Naive B cell (primary cell): ENCODE data around the gene CA11. TPM values are rescaled to one million over a fixed set of nuclear protein-coding genes. Genes with fewer than 3 reads are reported as not detected.
A peak's percentile ranks its signal among the peaks of the same experiment; 100 is the strongest.
"Not testable (repeated sequence)": the region's sequence is repeated elsewhere in the genome, so short reads cannot be mapped to it uniquely, and the experiment has no call there.

Experiments
- ATAC-seq, 2 donors: fragments of 150-1000 bp; cut with Tn5 transposase; 2 replicates each; pipeline ENCODE4 v1.10.0; 2021; ENCODE audit warnings: low read depth in 2 of 2, mild to moderate bottlenecking in 2 of 2, moderate library complexity in 2 of 2
- DNase-seq: peaks from one replicate; pipeline ENCODE4 v3.0.0; 2022
- H3K27ac Mint-ChIP-seq, 6 donors: one replicate each; pipeline ENCODE4 v1.8.0; 2020 to 2022; ENCODE audit warnings: mild to moderate bottlenecking in 6 of 6, mixed read lengths in 6 of 6, moderate library complexity in 5 of 6, inconsistent platforms in 2 of 6
- H3K27me3 Mint-ChIP-seq, 3 donors: one replicate each; pipeline ENCODE4 v1.8.0; 2021 to 2022; ENCODE audit warnings: mixed read lengths in 3 of 3, mild to moderate bottlenecking in 1 of 3
- H3K36me3 Mint-ChIP-seq, 2 donors: one replicate each; pipeline ENCODE4 v1.8.0; 2020 to 2022; ENCODE audit warnings: mixed read lengths in 2 of 2, inconsistent platforms in 1 of 2, mild to moderate bottlenecking in 1 of 2
- H3K4me1 Mint-ChIP-seq, 3 donors: one replicate each; pipeline ENCODE4 v1.8.0; 2020 to 2022; ENCODE audit warnings: mixed read lengths in 3 of 3, inconsistent platforms in 1 of 3, mild to moderate bottlenecking in 1 of 3, moderate library complexity in 1 of 3
- H3K4me3 Mint-ChIP-seq, 8 donors: one replicate each; pipeline ENCODE4 v1.8.0; 2020 to 2022; ENCODE audit warnings: mild to moderate bottlenecking in 8 of 8, mixed read lengths in 8 of 8, moderate library complexity in 8 of 8, inconsistent platforms in 2 of 8
- H3K9me3 Mint-ChIP-seq, 7 donors: one replicate each; pipeline ENCODE4 v1.8.0; 2020 to 2022; ENCODE audit warnings: mixed read lengths in 7 of 7, mild to moderate bottlenecking in 5 of 7, inconsistent platforms in 2 of 7, moderate library complexity in 1 of 7
- polyA plus RNA-seq, 6 donors: library from polyadenylated mRNA; unstranded; fragments of 300-500 nt; fragmentation: Illumina TruSeq; gene quantifications; one replicate each; pipeline ENCODE4 v1.2.3, GENCODE V29; 2021; ENCODE audit warnings: low read depth in 6 of 6

Gene CA11
- polyA plus RNA-seq, 6 donors from 2014 or later, result 2.8 to 15.2 (median 10.6) TPM

DNA sequence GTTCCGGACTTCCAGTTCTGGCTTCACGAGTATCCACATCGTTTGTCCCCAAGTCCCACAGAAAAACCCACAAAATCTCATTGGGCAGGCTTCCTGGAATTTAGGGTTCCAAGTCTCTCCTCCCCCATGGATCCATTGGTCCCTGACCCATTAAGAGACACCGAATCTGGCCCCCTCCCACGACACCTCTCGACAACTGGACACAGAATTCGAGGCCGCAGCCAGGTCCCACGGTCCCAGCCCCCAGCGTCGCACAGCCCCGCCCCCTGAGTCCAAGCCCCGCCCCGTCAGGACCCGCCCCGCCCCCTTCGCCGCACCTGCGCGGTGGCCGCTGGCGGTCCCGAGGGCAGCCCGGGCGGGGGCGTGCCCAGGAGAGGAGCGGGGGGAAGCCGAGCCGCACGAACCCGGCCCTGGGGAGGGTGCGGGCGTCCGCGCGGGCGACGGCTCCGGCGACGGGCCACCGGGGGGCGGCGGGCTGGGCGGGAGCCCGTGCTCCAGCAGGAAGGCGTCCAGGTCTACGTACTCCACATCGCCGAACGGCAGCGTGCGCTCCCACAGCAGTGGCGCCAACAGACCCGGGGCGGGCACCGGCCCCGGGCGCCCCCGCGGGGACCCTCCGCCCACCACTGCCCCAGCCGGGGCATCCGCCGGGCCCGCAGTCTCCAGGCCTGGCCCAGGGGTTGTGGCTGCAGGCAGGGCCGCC is 10.6 kb downstream of the CA11 start:
- DNase-seq (peak; percentile 71), ATAC-seq (peak in 1 of 2 donors; percentile 3)
- no peaks in the 10 kb centered on the region for H3K27me3 Mint-ChIP-seq
- peaks cover 0 to 7% (median 0%) of the 10 kb centered on the region in 7 donors for H3K9me3 Mint-ChIP-seq
- peaks cover 43 to 59% (median 55%) of the 10 kb centered on the region in 3 donors for H3K4me1 Mint-ChIP-seq
- H3K4me3 Mint-ChIP-seq, result peak overlapping the region; percentile 88 to 99 (median 98)
- H3K36me3 Mint-ChIP-seq, result peaks cover 0 to 18% of the 10 kb centered on the region in 2 donors
- H3K27ac Mint-ChIP-seq, result peak overlapping the region in 5 of 6 donors; percentile 87 to 97 (median 93)

DNA sequence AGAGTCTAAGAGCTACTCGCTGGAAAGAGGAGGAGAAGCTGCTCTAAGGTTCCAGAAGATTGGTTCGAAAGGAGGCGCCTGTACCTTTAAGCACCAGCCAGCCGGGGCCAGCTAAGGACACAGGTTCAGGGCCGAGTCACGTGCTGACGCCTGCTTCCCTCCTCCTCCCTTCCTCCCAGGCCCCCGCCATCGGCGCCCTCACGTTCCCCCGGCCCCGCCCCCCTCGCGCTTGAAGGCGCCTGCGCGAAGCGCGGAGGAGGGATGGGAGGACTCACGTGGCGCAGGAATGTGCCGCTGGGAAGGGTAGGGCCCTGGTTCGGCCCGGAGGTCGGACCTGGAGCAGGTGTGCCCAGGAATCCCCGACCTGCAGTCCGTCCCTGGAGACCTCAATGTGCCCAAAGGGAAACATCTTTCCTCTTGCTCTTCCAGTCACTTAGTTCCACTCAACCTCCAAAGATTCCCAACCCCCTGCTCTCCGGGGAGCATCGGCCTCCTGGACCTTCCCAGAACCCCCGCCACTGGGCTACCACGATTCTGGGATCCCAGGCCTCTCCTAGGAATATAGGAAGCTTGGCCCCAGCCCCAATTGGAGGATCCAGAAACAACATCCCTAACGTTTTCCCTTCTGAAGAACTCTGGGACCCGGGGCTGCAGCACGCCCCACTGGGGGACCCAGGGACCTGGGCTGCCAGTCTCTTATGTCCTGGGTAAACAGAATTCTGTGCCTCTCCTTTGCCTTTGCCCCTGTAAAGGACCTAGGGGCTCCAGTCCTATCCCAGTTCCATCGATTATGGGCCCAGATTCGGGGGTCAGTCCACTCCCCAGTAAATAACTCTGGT is 11.3 kb downstream of the CA11 start:
- Mint-ChIP-seq H3K9me3 (peaks cover 0 to 7% (median 0%) of the 10 kb centered on the region in 7 donors), H3K27ac (peak overlapping the region; percentile 51 to 97 (median 93)), H3K4me1 (peaks cover 38 to 58% (median 49%) of the 10 kb centered on the region in 3 donors), H3K36me3 (peaks cover 0 to 18% of the 10 kb centered on the region in 2 donors), H3K4me3 (peak overlapping the region; percentile 82 to 98 (median 86)), H3K27me3 (no peaks in the 10 kb centered on the region)
- DNase-seq, result peak; percentile 76
- ATAC-seq, result no peak

DNA sequence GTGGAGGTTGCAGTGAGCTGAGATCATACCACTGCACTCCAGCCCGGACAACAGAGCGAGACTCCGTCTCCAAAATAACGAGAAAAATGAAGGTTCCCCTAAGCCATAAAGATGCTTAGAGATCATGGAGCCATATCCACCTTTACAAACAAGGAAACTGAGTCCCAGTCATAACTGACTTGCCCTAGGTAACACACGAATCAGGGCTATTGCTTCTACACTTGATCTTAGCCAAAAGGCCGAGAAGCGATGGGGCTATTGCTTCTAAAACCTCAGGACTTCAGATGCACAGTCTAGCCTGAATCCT is 12.0 kb downstream of the CA11 start:
- Mint-ChIP-seq H3K27ac (peak overlapping the region in 5 of 6 donors; percentile 62 to 96 (median 87)), H3K27me3 (no peaks in the 10 kb centered on the region), H3K36me3 (peaks cover 0 to 17% of the 10 kb centered on the region in 2 donors), H3K4me1 (peaks cover 31 to 51% (median 45%) of the 10 kb centered on the region in 3 donors), H3K9me3 (peaks cover 0 to 7% (median 0%) of the 10 kb centered on the region in 7 donors), H3K4me3 (peak overlapping the region; percentile 82 to 98 (median 86))
- ATAC-seq, result no peak
- DNase-seq, result no peak

DNA sequence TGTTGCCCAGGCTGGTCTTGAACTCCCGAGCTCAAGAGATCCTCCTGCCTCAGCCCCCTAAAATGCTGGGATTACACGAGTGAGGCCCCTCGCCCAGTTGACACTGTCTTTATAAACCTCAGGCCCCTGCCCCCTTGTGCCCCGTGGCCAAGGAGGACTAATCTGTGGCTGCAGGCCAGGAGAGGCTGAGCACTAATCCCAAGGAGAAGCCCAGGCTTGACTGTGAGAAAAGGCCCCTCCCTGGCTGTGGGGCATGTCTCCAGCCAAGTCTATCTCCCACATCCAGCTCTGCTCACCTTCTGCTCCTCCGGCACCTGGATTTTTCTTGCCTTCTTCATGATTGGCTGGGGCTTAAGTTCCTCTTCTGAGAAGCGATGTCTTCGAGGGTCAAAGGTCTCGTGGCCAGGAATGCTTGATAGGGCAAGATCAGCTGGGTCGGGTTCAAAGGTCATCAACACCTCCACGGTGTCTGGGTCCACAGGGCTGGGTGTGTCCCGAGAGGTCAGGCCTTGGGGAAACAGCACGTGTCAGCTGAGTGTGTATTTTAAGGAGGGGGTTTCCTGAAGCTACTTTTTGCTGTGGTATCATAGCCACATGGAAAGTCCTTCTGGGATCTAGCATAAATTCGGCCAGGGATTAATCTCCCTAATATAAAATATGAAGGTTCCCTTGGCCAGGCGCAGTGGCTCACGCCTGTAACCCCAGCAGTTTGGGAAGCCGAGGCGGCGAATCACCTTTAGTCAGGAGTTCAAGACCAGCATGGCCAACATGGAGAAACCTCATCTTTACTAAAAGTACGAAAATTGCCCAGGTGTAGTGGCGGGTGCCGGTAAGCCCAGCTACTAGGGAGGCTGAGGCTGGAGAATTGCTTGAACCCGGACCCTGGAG is 12.6 kb downstream of the CA11 start:
- Mint-ChIP-seq H3K27me3 (no peaks in the 10 kb centered on the region), H3K9me3 (peaks cover 0 to 2% (median 0%) of the 10 kb centered on the region in 7 donors), H3K4me3 (peak overlapping the region in 6 of 8 donors; percentile 22 to 98 (median 86)), H3K27ac (peak overlapping the region; percentile 18 to 96 (median 84)), H3K4me1 (peaks cover 25 to 45% (median 39%) of the 10 kb centered on the region in 3 donors), H3K36me3 (peaks cover 0 to 11% of the 10 kb centered on the region in 2 donors)
- DNase-seq (no peak), ATAC-seq (no peak)

DNA sequence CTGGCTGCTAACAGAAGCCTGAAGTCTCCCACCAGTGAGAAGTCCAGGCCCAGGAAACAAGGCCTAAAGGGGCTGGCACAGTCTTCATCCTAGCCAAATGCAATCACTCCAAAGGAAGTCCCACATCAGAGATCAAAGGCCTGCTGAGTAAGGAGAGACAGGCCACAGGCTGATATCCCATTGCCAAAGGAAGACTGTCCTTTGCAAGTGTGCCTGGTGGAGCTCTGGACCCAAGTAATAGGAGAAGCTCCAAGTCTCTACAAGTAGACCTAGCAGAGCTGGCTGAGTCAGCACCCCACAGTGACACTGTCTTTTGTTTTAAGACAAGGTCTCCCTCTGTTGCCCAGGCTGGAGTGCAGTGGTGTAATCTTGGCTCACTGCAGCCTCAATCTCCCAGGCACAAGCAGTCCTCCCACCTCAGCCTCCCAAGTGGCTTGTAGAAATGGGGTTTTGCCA is 13.3 kb downstream of the CA11 start:
- peak overlapping the region in 1 of 6 donors; percentile 67 for H3K27ac Mint-ChIP-seq

DNA sequence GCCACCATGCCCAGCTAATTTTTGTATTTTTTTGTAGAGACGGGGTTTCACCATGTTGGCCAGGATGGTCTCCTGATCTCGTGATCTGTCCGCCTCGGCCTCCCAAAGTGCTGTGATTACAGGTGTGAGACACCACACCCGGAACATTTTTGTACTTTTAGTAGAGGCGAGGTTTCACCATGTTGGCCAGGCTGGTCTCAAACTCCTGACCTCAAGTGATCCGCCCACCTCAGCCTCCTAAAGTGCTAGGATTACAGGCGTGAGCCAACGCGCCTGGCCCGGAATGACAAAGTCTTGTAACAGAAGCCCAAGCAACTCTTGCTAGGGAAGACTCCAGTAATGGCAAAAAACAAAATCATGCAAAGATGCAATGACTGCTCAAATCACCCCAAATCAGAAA is 13.7 kb downstream of the CA11 start:
- not testable (repeated sequence) for ATAC-seq, H3K27me3 Mint-ChIP-seq, H3K9me3 Mint-ChIP-seq, DNase-seq, H3K36me3 Mint-ChIP-seq
- peak overlapping the region in 1 of 6 donors; percentile 85 for H3K27ac Mint-ChIP-seq
- peak overlapping the region in 3 of 8 donors; percentile 34 to 54 (median 39) for H3K4me3 Mint-ChIP-seq
- peaks cover 20 to 40% (median 37%) of the 10 kb centered on the region in 3 donors for H3K4me1 Mint-ChIP-seq

More for the DNA sequence above, 13.3 kb downstream of the CA11 start:
- H3K9me3 Mint-ChIP-seq, result no peaks in the 10 kb centered on the region
- ATAC-seq (no peak), DNase-seq (no peak)
- no peaks in the 10 kb centered on the region for H3K27me3 Mint-ChIP-seq
- H3K36me3 Mint-ChIP-seq, result peaks cover 0 to 7% of the 10 kb centered on the region in 2 donors
- peaks cover 20 to 40% (median 37%) of the 10 kb centered on the region in 3 donors for H3K4me1 Mint-ChIP-seq
- H3K4me3 Mint-ChIP-seq, result peak overlapping the region in 3 of 8 donors; percentile 34 to 54 (median 39)

DNA sequence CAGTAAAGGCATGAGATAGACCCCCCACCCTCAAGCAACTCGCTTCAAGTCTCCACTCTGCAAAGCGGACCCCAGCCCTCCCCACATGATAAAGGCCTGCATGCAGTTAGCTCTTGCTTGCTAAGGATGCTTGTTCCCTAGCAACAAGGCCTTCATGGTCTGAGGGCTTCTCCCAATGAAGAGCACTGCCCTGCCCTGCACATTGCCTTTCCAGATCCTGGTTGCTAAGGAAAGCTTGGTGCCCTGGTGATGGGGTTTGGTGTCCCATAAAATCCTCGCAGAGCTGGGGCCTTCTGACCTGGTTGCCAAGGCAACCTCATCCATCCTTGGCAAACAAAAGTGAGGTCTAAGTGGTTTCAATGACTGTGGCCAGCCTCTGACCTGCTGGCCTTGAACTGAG is 14.8 kb downstream of the CA11 start:
- peaks cover 19 to 41% (median 39%) of the 10 kb centered on the region in 3 donors for H3K4me1 Mint-ChIP-seq
- H3K27ac Mint-ChIP-seq, result peak overlapping the region in 1 of 6 donors; percentile 76
- no peaks in the 10 kb centered on the region for H3K27me3 Mint-ChIP-seq
- ATAC-seq (no peak), DNase-seq (no peak)
- no peaks in the 10 kb centered on the region for H3K9me3 Mint-ChIP-seq
- H3K4me3 Mint-ChIP-seq, result no peak overlapping the region
- H3K36me3 Mint-ChIP-seq, result peaks cover 0 to 6% of the 10 kb centered on the region in 2 donors

DNA sequence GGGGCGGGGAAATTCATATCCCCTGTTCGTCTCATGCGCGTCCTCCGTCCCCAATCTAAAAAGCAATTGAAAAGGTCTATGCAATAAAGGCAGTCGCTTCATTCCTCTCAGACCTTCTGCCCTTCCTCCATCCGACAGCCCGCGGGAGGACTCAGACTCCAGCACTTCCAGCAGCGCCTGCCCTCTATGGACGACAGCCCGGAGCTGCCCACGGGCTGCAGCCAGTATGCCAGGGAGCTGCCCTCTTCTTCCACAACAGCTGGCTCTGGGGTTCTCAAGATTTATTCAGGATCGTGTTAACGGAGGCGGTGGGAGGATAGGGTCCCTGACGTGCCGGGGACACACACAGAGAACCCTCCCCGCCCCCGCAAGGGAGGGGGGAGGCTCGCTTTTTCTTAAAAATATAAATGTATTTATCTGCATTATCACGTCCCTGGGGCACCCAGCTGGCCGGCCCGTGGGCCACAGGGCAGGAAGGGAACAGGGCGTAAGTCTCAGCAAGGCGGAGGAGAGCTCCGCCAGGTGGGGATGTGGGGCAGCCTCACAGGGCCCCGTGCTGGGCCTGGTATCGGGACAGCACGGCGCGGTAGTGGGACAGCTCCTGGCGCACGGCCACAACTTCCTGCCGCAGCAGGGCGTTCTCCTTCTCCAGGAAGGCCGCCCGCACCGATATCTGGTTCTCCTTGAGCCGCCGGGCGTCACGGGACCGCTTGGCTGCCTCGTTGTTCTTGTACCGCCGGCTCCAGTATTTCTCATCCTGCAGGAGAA is 15.5 kb downstream of the CA11 start:
- Mint-ChIP-seq H3K27ac (peak overlapping the region in 4 of 6 donors; percentile 39 to 79 (median 73)), H3K27me3 (no peaks in the 10 kb centered on the region), H3K36me3 (no peaks in the 10 kb centered on the region), H3K9me3 (no peaks in the 10 kb centered on the region), H3K4me1 (peaks cover 15 to 39% (median 38%) of the 10 kb centered on the region in 3 donors), H3K4me3 (no peak overlapping the region)
- no peak for ATAC-seq
- no peak for DNase-seq

DNA sequence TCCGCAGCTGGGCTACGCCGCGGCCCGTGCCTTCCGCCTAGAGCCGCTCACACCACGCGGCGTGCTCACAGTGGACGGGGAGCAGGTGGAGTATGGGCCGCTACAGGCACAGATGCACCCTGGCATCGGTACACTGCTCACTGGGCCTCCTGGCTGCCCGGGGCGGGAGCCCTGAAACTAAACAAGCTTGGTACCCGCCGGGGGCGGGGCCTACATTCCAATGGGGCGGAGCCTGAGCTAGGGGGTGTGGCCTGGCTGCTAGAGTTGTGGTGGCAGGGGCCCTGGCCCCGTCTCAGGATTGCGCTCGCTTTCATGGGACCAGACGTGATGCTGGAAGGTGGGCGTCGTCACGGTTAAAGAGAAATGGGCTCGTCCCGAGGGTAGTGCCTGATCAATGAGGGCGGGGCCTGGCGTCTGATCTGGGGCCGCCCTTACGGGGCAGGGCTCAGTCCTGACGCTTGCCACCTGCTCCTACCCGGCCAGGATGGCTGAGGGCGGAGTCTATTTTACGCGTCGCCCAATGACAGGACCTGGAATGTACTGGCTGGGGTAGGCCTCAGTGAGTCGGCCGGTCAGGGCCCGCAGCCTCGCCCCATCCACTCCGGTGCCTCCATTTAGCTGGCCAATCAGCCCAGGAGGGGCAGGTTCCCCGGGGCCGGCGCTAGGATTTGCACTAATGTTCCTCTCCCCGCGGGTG is 16.2 kb downstream of the CA11 start:
- ATAC-seq, result no peak
- H3K36me3 Mint-ChIP-seq, result no peaks in the 10 kb centered on the region
- H3K9me3 Mint-ChIP-seq, result no peaks in the 10 kb centered on the region
- H3K27ac Mint-ChIP-seq, result peak overlapping the region in 3 of 6 donors; percentile 22 to 64 (median 39)
- peaks cover 14 to 41% (median 33%) of the 10 kb centered on the region in 3 donors for H3K4me1 Mint-ChIP-seq
- DNase-seq, result no peak
- no peak overlapping the region for H3K4me3 Mint-ChIP-seq
- no peaks in the 10 kb centered on the region for H3K27me3 Mint-ChIP-seq

DNA sequence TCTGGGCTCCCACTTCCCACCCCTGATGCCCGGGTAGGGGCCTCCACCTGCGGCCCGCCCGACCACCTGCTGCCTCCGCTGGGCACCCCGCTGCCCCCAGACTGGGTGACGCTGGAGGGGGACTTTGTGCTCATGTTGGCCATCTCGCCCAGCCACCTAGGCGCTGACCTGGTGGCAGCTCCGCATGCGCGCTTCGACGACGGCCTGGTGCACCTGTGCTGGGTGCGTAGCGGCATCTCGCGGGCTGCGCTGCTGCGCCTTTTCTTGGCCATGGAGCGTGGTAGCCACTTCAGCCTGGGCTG is 16.7 kb downstream of the CA11 start:
- ATAC-seq, result no peak
- DNase-seq, result no peak
- no peak overlapping the region for H3K4me3 Mint-ChIP-seq
- H3K27me3 Mint-ChIP-seq, result no peaks in the 10 kb centered on the region
- no peak overlapping the region for H3K27ac Mint-ChIP-seq
- H3K36me3 Mint-ChIP-seq, result no peaks in the 10 kb centered on the region
- H3K4me1 Mint-ChIP-seq, result peaks cover 17 to 41% (median 33%) of the 10 kb centered on the region in 3 donors
- no peaks in the 10 kb centered on the region for H3K9me3 Mint-ChIP-seq

DNA sequence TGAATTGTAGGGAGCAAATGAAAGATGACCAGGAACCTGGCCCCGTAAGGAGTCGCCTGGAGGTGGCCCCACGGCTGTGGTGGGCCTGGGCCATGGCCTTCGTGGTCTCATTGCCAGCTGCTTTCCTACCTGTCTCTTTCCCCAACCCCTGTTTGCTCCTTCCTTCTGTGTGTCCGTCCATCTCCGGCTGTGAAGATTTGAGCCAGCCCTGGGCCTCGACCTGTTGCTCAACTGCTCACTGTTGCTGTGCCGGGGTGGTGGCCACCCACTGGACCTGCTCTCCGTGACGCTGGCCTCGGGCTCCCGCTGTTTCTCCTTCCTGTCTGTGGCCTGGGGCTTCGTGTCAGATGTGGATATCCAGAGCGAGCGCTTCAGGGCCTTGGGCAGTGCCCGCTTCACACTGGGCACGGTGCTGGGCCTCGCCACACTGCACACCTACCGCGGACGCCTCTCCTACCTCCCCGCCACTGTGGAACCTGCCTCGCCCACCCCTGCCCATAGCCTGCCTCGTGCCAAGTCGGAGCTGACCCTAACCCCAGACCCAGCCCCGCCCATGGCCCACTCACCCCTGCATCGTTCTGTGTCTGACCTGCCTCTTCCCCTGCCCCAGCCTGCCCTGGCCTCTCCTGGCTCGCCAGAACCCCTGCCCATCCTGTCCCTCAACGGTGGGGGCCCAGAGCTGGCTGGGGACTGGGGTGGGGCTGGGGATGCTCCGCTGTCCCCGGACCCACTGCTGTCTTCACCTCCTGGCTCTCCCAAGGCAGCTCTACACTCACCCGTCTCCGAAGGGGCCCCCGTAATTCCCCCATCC is 17.3 kb downstream of the CA11 start:
- Mint-ChIP-seq H3K9me3 (no peaks in the 10 kb centered on the region), H3K27me3 (no peaks in the 10 kb centered on the region), H3K4me3 (no peak overlapping the region), H3K27ac (no peak overlapping the region), H3K36me3 (peaks cover 3 to 5% of the 10 kb centered on the region in 2 donors), H3K4me1 (peaks cover 20 to 43% (median 33%) of the 10 kb centered on the region in 3 donors)
- ATAC-seq, result no peak
- no peak for DNase-seq
